ENCODE results near the gene ARHGEF2. TPM values are rescaled to one million over a fixed set of nuclear protein-coding genes. Genes with fewer than 3 reads are reported as not detected.

Gene ARHGEF2
- total and polyA plus RNA-seq, 2 of the 13 experiments (the other 11 are each of a cell fraction or from before 2014, with no cell fraction given), result 16.1 to 32.1 TPM

GRCh38 chr1:155911156-155912055 is 66.9 kb downstream of the ARHGEF2 start, which contains the start of gene RIT1 (continued):
- TF ChIP-seq HNF1A (IDR thresholded peaks at IDR 0.05; ENCODE audit: low read depth) (peak; percentile 50; the same call in 1 of the 2 replicates), HNF1A (CRISPR knock-in tag; IDR thresholded peaks at IDR 0.05; ENCODE audit: borderline replicate concordance) (no peak; the same call in 1 of the 2 replicates), MTF1 (CRISPR knock-in tag; IDR thresholded peaks at IDR 0.05) (no peak), ETV6 (CRISPR knock-in tag; conservative IDR thresholded peaks at IDR 0.05) (no peak), ZNF138 (CRISPR knock-in tag; IDR thresholded peaks at IDR 0.05; ENCODE audit: low read depth) (no peak), KAT8 (CRISPR knock-in tag; IDR thresholded peaks at IDR 0.05) (no peak), ZBTB21 (CRISPR knock-in tag; IDR thresholded peaks at IDR 0.05) (no peak), EP300 (IDR thresholded peaks at IDR 0.05; ENCODE audit: low read depth in 2 of 2, low read length in 2 of 2) (peak in 1 of 2 experiments; percentile 9; a peak in 1 of 4 replicates), EP300 (CRISPR knock-in tag; IDR thresholded peaks at IDR 0.05; ENCODE audit: borderline replicate concordance) (no peak), MYC (CRISPR knock-in tag; IDR thresholded peaks at IDR 0.05; ENCODE audit: borderline replicate concordance) (no peak)
- TF ChIP-seq, protein P1, sequence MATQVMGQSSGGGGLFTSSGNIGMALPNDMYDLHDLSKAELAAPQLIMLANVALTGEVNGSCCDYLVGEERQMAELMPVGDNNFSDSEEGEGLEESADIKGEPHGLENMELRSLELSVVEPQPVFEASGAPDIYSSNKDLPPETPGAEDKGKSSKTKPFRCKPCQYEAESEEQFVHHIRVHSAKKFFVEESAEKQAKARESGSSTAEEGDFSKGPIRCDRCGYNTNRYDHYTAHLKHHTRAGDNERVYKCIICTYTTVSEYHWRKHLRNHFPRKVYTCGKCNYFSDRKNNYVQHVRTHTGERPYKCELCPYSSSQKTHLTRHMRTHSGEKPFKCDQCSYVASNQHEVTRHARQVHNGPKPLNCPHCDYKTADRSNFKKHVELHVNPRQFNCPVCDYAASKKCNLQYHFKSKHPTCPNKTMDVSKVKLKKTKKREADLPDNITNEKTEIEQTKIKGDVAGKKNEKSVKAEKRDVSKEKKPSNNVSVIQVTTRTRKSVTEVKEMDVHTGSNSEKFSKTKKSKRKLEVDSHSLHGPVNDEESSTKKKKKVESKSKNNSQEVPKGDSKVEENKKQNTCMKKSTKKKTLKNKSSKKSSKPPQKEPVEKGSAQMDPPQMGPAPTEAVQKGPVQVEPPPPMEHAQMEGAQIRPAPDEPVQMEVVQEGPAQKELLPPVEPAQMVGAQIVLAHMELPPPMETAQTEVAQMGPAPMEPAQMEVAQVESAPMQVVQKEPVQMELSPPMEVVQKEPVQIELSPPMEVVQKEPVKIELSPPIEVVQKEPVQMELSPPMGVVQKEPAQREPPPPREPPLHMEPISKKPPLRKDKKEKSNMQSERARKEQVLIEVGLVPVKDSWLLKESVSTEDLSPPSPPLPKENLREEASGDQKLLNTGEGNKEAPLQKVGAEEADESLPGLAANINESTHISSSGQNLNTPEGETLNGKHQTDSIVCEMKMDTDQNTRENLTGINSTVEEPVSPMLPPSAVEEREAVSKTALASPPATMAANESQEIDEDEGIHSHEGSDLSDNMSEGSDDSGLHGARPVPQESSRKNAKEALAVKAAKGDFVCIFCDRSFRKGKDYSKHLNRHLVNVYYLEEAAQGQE (IDR thresholded peaks at IDR 0.05; ENCODE audit: borderline replicate concordance in 1 of 2, low read depth in 1 of 2, low read length in 2 of 2), result peak in 1 of 2 experiments; percentile 25; a peak in 1 of 4 replicates
- TF ChIP-seq, protein P2, sequence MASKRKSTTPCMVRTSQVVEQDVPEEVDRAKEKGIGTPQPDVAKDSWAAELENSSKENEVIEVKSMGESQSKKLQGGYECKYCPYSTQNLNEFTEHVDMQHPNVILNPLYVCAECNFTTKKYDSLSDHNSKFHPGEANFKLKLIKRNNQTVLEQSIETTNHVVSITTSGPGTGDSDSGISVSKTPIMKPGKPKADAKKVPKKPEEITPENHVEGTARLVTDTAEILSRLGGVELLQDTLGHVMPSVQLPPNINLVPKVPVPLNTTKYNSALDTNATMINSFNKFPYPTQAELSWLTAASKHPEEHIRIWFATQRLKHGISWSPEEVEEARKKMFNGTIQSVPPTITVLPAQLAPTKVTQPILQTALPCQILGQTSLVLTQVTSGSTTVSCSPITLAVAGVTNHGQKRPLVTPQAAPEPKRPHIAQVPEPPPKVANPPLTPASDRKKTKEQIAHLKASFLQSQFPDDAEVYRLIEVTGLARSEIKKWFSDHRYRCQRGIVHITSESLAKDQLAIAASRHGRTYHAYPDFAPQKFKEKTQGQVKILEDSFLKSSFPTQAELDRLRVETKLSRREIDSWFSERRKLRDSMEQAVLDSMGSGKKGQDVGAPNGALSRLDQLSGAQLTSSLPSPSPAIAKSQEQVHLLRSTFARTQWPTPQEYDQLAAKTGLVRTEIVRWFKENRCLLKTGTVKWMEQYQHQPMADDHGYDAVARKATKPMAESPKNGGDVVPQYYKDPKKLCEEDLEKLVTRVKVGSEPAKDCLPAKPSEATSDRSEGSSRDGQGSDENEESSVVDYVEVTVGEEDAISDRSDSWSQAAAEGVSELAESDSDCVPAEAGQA (IDR thresholded peaks at IDR 0.05; ENCODE audit: low read depth), result peak; percentile 22; the same call in 1 of the 2 replicates
- TF ChIP-seq, protein P2 (CRISPR knock-in tag; IDR thresholded peaks at IDR 0.05; ENCODE audit: borderline replicate concordance), result no peak

Data from HepG2 (cell line).